ENCODE results near the gene CPS1.

The CPS1 gene

GRCh38 chr2:210546424-210547208, 9.8 kb upstream of the CPS1 start:
- no peak overlapping the region for H3K27ac ChIP-seq
- H3K4me3 ChIP-seq (ENCODE audit: low read depth, low read length) = no peak overlapping the region
- no peaks in the 10 kb centered on the region for H3K36me3 ChIP-seq
- H3K9me3 ChIP-seq (ENCODE audit: severe bottlenecking) = no peaks in the 10 kb centered on the region
- no peak for DNase-seq
- H3K27me3 ChIP-seq (ENCODE audit: insufficient read depth, low read depth, severe bottlenecking) = no peaks in the 10 kb centered on the region
- TF ChIP-seq CTCF (IDR thresholded peaks at IDR 0.05; ENCODE audit: low read depth, low read length) = no peak

- no peak overlapping the region for H3K4me3 ChIP-seq (ENCODE audit: low read depth, low read length)
- H3K9me3 ChIP-seq (ENCODE audit: severe bottlenecking) = no peaks in the 10 kb centered on the region
- no peak for TF ChIP-seq CTCF (IDR thresholded peaks at IDR 0.05; ENCODE audit: low read depth, low read length)
- no peaks in the 10 kb centered on the region for H3K27me3 ChIP-seq (ENCODE audit: insufficient read depth, low read depth, severe bottlenecking)
- DNase-seq = no peak
- H3K36me3 ChIP-seq = no peaks in the 10 kb centered on the region
- no peak overlapping the region for H3K27ac ChIP-seq
Measured at GRCh38 chr2:210548031-210548430, 8.4 kb upstream of the CPS1 start.

GRCh38 chr2:210548878-210549384, 7.5 kb upstream of the CPS1 start:
- H3K4me3 ChIP-seq (ENCODE audit: low read depth, low read length) = no peak overlapping the region
- H3K27ac ChIP-seq = no peak overlapping the region
- TF ChIP-seq CTCF (IDR thresholded peaks at IDR 0.05; ENCODE audit: low read depth, low read length) = no peak

DNA sequence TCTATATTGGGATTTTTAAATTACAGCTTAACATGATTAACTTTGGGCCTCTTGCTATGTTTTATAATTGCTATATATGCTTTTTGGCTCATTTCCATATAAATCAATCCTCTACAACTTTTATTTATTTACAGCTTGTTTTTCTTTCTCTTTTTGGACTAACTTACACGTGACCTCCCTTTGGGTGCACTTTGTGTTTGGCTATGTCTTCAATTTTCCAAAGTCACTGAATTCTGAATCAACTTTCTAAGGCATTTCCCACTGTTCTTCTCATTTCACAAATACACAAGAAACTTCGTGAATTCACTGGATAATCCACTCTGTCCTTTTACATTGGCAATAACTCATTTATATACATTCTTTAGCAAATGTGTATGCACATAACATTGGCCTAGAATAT, 5.4 kb upstream of the CPS1 start:
- Histone ChIP-seq H3K27ac (no peak overlapping the region), H3K4me3 (ENCODE audit: low read depth, low read length) (no peak overlapping the region), H3K27me3 (ENCODE audit: insufficient read depth, low read depth, severe bottlenecking) (no peaks in the 10 kb centered on the region), H3K36me3 (no peaks in the 10 kb centered on the region), H3K9me3 (ENCODE audit: severe bottlenecking) (no peaks in the 10 kb centered on the region)
- no peak for TF ChIP-seq CTCF (IDR thresholded peaks at IDR 0.05; ENCODE audit: low read depth, low read length)
- DNase-seq = no peak

More at GRCh38 chr2:210548878-210549384, 7.5 kb upstream of the CPS1 start:
- DNase-seq = no peak
- no peaks in the 10 kb centered on the region for H3K36me3 ChIP-seq
- H3K27me3 ChIP-seq (ENCODE audit: insufficient read depth, low read depth, severe bottlenecking) = no peaks in the 10 kb centered on the region
- no peaks in the 10 kb centered on the region for H3K9me3 ChIP-seq (ENCODE audit: severe bottlenecking)

DNA sequence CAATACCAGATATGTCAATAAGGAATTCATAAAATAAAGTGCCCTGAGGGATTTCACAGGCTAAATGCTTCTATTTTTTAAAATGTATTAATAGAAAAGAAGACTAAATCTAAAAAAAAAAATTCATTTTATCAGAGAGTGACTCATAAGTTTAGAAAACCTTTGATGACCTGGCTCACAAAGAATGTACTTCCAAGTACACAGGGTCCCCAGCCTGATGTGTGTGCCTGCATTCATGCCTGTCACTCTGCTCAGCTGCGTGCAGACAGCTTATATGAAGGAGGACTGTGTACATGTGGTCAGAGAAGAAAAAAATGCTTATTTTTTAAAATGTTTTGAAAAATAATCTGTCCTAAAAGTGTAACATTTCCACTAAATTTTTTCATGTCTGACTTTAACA, 3.0 kb upstream of the CPS1 start:
- no peak for TF ChIP-seq CTCF (IDR thresholded peaks at IDR 0.05; ENCODE audit: low read depth, low read length)
- no peak overlapping the region for H3K27ac ChIP-seq
- no peaks in the 10 kb centered on the region for H3K27me3 ChIP-seq (ENCODE audit: insufficient read depth, low read depth, severe bottlenecking)

More for the DNA sequence above, 3.0 kb upstream of the CPS1 start:
- Histone ChIP-seq H3K9me3 (ENCODE audit: severe bottlenecking) (no peaks in the 10 kb centered on the region), H3K4me3 (ENCODE audit: low read depth, low read length) (no peak overlapping the region), H3K36me3 (no peaks in the 10 kb centered on the region)
- DNase-seq = no peak

Measured in WERI-Rb-1 (cell line).